Measurements from ENCODE around the gene NUDT21. TPM values are rescaled to one million over a fixed set of nuclear protein-coding genes. Genes with fewer than 3 reads are reported as not detected.
A peak's percentile ranks its signal among the peaks of the same experiment; 100 is the strongest.
"Not testable (repeated sequence)": the region's sequence is repeated elsewhere in the genome, so short reads cannot be mapped to it uniquely, and the experiment has no call there.

The NUDT21 gene
- total and polyA plus RNA-seq, 8 donors = 7.9 to 57.6 (median 46.8) TPM

- FAIRE-seq (no peak), DNase-seq (no peak), ATAC-seq (peak in 2 of 4 donors; percentile 31 to 69)
- no peaks in the 10 kb centered on the region for H3K9me3 ChIP-seq
- intact Hi-C loops (cut with DNase I) = no loop called here
- peaks cover 0 to 46% (median 6%) of the 10 kb centered on the region in 3 donors for H3K36me3 ChIP-seq
- H3K4me1 ChIP-seq = no peaks in the 10 kb centered on the region
- H3K27me3 ChIP-seq = no peaks in the 10 kb centered on the region
- no peak overlapping the region for H3K27ac ChIP-seq
- 83 to 87% methylated on average over 5 of the region's 5 CpGs for WGBS, 2 donors
- TF ChIP-seq CTCF (IDR thresholded peaks at IDR 0.05) = peak in 1 of 4 donors; percentile 9
- no peak overlapping the region for H3K4me3 ChIP-seq
Observed at GRCh38 chr16:56401482-56401881, 49.6 kb downstream of the NUDT21 start.

- ATAC-seq (no peak), DNase-seq (no peak), FAIRE-seq (no peak)
- Histone ChIP-seq H3K27me3 (no peaks in the 10 kb centered on the region), H3K36me3 (peaks cover 0 to 46% (median 6%) of the 10 kb centered on the region in 3 donors), H3K4me1 (no peaks in the 10 kb centered on the region), H3K4me3 (no peak overlapping the region), H3K9me3 (no peaks in the 10 kb centered on the region), H3K27ac (no peak overlapping the region)
- 78 to 90% methylated on average over 5 of the region's 5 CpGs for WGBS, 2 donors
- no peak for TF ChIP-seq CTCF (IDR thresholded peaks at IDR 0.05)
- intact Hi-C loops (cut with DNase I) = no loop called here
Observed at GRCh38 chr16:56400458-56400857, 50.7 kb downstream of the NUDT21 start.

- DNase-seq (no peak), FAIRE-seq (no peak), ATAC-seq (peak in 2 of 4 donors; percentile 51 to 59)
- H3K27me3 ChIP-seq = no peaks in the 10 kb centered on the region
- intact Hi-C loops (cut with DNase I) = no loop called here
- no peak for TF ChIP-seq CTCF (IDR thresholded peaks at IDR 0.05)
- no peaks in the 10 kb centered on the region for H3K9me3 ChIP-seq
- H3K4me3 ChIP-seq = no peak overlapping the region
- H3K27ac ChIP-seq = no peak overlapping the region
- WGBS, 2 donors = 90 to 94% methylated on average over 2 of the region's 2 CpGs
- no peaks in the 10 kb centered on the region for H3K4me1 ChIP-seq
- H3K36me3 ChIP-seq = peaks cover 0 to 40% (median 3%) of the 10 kb centered on the region in 3 donors
Observed at GRCh38 chr16:56399486-56399885, 51.6 kb downstream of the NUDT21 start.

- Histone ChIP-seq H3K27ac (no peak overlapping the region), H3K27me3 (no peaks in the 10 kb centered on the region), H3K36me3 (peaks cover 0 to 35% (median 0%) of the 10 kb centered on the region in 3 donors), H3K4me1 (no peaks in the 10 kb centered on the region), H3K4me3 (no peak overlapping the region), H3K9me3 (no peaks in the 10 kb centered on the region)
- ATAC-seq = no peak
- no peak for TF ChIP-seq CTCF (IDR thresholded peaks at IDR 0.05)
- no peak for FAIRE-seq
- WGBS, 2 donors = 67 to 77% methylated on average over 2 of the region's 2 CpGs
- no peak for DNase-seq
- intact Hi-C loops (cut with DNase I) = no loop called here
Observed at GRCh38 chr16:56399047-56399446, 52.1 kb downstream of the NUDT21 start.

GRCh38 chr16:56396724-56397123 lies 54.4 kb downstream of the NUDT21 start:
- H3K9me3 ChIP-seq; H3K27ac ChIP-seq; H3K4me3 ChIP-seq; DNase-seq; FAIRE-seq; H3K4me1 ChIP-seq; H3K27me3 ChIP-seq; intact Hi-C loops (cut with DNase I); ATAC-seq: not testable (repeated sequence)
- 85 to 98% methylated on average over 3 of the region's 3 CpGs for WGBS, 2 donors
- peaks cover 0 to 16% (median 0%) of the 10 kb centered on the region in 3 donors for H3K36me3 ChIP-seq

Data from pancreas (tissue), 10 donors.